ENCODE measurements around the gene CPN2.

GRCh38 chr3:194298331-194299227 is 52.5 kb downstream of the CPN2 start:
- TF ChIP-seq RAD21 (IDR thresholded peaks at IDR 0.05; ENCODE audit: insufficient read depth, low read depth, low read length) (no peak), POLR2A (IDR thresholded peaks at IDR 0.05; ENCODE audit: low read depth, low read length) (no peak), POLR2AphosphoS5 (IDR thresholded peaks at IDR 0.05; ENCODE audit: low read length) (no peak), EP300 (IDR thresholded peaks at IDR 0.05; ENCODE audit: borderline replicate concordance in 1 of 2, control insufficient read depth in 1 of 2, low read depth in 2 of 2, low read length in 2 of 2) (no peak), CTCF (IDR thresholded peaks at IDR 0.05 in 2 of 3, conservative IDR thresholded peaks at IDR 0.05 in 1 of 3; ENCODE audit: control insufficient read depth in 2 of 3, extremely low read depth in 1 of 3, insufficient read depth in 1 of 3, low read depth in 3 of 3, low read length in 3 of 3) (no peak), YY1 (IDR thresholded peaks at IDR 0.05; ENCODE audit: low read depth, low read length) (no peak), FOXM1 (IDR thresholded peaks at IDR 0.05; ENCODE audit: low read depth, low read length) (no peak), KDM1A (IDR thresholded peaks at IDR 0.05; ENCODE audit: borderline replicate concordance) (no peak), NFIC (IDR thresholded peaks at IDR 0.05; ENCODE audit: low read depth, low read length) (no peak), BHLHE40 (IDR thresholded peaks at IDR 0.05; ENCODE audit: borderline replicate concordance in 1 of 2, low read depth in 2 of 2, low read length in 1 of 2) (no peak)
